SIG-M5 treated with dmso at 0.1 percent for 504 hours (cell line): ENCODE results near the gene C14orf119.

ENCODE experiments used
- DNase-seq: peaks from one replicate; lab custom pipeline; 2025; ENCODE audit not compliant: unreplicated experiment; lab: John Stamatoyannopoulos, UW

C14orf119 gene

DNA sequence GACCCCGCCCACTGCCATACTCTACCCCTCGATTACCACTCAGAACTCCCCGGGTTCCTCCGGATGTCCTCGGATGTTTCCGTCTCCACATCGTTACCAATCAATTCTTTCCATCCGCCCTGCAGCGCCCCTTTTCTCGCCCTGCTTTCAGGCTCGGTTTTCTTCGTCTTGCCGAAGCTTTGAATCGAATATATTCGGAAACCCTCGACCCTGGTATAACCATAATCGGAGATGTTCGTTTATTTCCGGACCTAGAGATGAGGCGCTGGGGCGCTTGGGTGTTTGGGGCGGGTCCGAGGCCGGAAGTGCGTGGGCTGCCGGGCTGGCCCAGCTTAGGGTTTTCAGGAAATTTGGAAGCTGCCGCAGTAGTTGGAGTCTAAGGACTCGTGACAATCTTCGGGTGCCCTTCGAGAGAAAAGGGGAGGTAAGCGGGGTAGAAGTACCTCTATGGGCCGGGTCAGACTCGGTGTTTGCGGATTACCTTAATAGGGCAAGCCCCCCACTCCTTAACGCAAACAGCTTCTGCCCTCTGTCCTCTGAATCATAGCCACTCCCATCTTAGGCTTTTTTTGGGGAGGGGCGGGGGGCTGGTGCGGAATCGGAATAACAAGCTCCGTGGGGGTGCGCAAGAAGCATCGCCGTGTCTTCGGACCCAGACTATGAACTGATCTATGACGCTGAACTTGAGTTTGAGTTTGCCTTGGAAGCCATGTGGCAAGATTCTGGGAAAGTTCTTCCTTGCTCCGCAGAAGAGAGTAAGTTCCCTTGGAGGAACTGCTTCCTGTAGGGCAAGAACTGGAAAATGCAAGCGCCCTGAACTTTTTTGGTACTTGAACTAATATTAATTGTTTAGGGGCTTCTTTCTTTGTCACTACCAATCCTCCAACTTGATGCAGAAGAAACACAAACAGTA is at the start of gene C14orf119:
TSS of gene C14orf119 (plus strand) at position 310 of the 913 bp plus-strand sequence. CDS start 2,154 bp downstream, outside the sequence.
- no peak for DNase-seq

DNA sequence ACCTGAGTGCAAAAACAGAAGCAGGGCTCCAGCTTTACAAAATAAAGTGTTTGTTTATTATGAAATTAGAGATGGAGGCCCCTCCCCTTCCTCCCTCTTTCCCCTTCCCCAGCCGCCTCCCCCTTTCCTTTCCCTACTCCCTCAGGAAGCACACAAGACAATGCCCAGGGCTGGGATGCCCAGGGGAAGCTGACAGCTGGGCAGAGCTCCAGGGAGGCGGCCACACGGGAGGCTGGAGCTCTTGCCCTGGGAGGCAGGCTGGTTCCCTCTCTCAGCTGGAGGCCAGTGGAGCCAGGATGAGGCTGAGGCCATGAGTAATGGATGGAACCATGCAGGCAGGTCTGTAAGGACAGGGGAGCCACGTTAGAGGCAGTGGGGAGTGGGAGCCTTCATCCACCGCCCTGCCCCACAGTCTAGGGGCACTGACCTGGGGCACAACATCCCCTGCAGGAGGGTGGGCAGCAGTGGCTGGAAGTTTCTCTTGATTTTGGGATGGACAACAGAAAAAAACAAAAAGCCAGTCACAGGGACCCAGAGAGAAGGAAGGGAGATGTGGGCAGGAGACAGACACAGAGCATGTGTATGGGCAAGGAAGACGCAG is 48.2 kb upstream of the C14orf119 start:
- DNase-seq, result no peak

DNA sequence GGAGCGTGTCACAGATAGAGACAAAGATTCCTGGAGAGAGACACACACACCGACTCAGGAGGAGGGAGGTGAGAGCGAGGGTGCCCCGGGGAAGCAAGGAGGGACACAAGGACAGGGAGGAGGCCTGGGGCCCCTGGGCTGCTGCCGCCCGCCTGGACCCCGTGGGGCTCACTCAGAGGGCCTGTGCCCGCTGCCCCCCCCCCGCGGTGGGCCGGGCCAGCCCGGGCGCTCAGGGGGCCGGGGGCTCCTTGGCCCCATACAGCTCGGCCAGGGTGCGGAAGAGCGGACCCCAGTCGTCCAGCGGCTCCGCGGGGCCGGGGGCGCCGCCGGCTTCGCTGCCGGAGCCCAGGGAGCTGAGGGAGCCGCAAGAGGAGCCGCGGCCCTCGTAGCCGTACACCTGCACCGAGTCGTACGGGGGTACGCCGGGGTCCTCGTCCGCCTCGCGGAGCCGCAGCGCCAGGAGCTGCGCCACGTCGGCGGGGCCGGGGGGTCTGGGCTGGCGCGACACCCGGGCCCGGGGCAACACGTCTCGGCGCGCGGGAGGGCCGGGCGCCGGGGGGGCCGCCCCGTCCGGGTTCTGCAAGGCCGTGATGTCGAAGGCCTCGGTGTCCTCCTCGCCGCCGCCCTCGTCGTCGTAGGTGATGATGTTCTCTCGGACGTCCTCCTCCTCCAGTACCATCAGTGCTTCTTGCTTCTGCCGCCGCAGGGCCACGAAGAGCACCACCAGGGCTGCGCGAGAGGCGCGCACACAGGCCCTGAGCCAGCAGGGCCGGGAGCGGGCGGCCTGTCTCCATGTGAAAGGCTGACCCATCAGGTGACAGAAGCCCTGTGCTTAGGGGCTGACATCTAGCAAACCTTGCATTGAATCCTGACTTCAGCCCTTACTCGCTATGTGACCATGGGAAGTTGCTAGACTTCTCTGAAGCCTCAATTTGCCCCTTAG is 47.3 kb upstream of the C14orf119 start:
- DNase-seq, result no peak

GRCh38 chr14:23049011-23049410 is 46.3 kb upstream of the C14orf119 start:
- no peak for DNase-seq

- DNase-seq, result no peak
These were observed 43.9 kb upstream of the C14orf119 start for GRCh38 chr14:23051141-23052057.

DNA sequence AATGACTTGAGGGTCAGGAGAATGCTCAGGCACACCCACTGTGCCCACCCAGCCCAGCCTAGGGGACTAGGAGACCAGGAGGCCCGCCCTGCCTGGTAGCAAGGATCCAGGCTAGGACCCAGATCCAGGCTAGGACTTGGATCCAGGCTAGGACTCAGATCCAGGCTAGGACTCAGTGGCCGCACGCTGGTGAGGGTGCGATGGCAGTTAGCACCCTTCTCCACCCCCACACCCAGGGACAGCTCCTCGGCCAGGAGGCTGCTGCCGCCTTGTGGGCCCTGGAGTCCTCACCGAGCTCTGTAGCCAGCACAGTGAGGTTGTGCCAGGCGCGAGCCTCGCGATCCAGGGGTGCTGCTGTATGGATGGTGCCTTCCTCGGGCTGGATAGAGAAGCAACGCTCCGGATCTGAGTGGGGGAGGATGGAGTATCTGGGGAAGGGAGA is 43.1 kb upstream of the C14orf119 start:
- DNase-seq, result no peak

- no peak for DNase-seq
These were observed 42.6 kb upstream of the C14orf119 start for GRCh38 chr14:23052671-23053070.

GRCh38 chr14:23053426-23053825 is 41.9 kb upstream of the C14orf119 start:
- DNase-seq, result no peak

GRCh38 chr14:23054000-23054811 is 41.1 kb upstream of the C14orf119 start:
- DNase-seq, result no peak

GRCh38 chr14:23055147-23055550 is 40.2 kb upstream of the C14orf119 start:
- no peak for DNase-seq

- DNase-seq, result no peak
These were observed 39.6 kb upstream of the C14orf119 start for GRCh38 chr14:23055621-23056144.

DNA sequence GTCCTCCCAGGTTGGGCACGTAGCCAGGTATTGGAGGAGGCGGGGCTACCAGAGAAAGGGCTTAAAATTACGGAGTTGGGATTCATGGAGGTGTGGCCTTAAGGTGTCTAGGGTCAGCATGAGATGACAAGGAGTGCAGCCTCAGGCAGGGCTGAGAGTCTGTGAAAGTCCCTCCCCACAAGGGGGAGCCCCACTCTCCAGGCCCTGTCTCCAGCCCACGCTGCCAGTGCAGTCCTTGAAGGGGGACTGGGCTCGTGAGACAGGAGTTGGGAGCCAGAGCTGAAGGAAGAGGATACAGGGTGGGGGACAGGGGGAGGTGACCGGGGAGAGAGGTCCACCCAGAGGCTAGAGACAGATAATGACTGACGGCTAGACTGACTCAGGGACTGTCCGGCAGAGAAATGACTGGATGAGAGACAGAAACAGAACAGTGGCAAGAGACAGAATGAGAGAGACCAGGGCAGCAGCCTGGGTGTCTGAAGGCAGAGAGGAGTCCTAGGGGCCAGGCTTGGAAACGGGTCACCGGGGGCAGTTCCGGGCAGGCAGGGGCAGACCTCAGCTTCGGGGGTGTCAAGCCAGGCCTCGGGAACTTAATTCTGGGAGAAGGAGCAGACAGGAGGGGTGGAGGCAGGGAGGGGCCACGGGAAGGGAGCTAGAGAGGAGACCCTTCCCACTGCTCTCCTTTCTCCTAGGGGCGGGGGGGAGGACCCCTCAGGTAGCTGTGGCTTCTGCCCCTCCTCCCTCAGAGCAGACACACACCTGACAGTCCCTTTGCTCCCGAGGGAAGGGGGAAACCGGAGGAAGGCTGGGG is 39.0 kb upstream of the C14orf119 start:
- no peak for DNase-seq

GRCh38 chr14:23056956-23057756 is 38.1 kb upstream of the C14orf119 start, which contains the start of gene CDH24:
Gene CDH24 (minus strand): TSS chr14:23057520. CDS start chr14:23055733, 1,787 bp downstream.
- DNase-seq, result no peak

DNA sequence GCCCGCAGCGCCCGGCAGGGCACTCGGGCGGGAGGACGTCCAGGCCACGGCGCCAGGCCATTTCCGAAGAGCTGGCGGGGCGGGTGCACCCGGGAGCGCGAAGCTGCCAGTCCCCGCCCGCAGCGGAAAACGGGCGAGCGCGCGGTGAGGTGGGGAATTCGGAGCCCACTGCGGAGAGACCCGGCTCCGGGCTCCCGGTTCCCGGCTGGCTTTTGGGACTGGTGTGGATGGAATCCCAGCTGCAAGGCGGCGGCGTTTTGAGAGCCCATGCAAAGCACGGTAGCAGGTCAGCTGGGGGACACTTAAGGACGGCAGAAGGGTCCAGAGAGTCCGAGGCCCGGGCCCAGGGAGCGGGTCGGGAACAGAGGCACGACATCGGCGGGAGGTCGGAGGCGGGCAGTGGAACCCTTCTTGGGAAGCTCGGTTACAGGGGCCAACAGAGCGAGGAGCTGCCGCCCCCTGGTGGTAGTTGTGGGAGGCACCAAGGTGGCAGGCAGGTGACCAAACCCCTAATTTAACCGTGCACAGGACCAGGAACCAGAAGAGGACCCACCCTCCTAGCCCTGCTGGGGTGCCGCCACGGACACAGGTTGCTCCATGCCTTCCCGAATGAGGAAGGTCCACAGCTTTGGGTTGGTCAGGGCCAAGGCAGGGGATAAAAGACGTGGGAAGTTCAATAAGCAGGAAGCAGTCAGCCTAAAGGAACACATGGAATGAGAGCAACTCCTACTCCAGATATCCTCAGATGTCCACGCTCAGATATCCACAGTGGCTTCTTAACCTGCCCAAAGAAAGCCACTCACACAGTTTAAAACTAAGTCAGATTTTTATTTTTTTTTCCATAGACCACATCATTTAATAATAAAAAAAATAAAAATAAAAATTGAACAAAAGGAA is 37.3 kb upstream of the C14orf119 start:
- no peak for DNase-seq

GRCh38 chr14:23058654-23059504 is 36.4 kb upstream of the C14orf119 start:
- no peak for DNase-seq
